ENCODE measurements around the gene A4GALT. TPM values are rescaled to one million over a fixed set of nuclear protein-coding genes. Genes with fewer than 3 reads are reported as not detected.
"Not testable (repeated sequence)": the region's sequence is repeated elsewhere in the genome, so short reads cannot be mapped to it uniquely, and the experiment has no call there.

A4GALT gene
- total RNA-seq, 2 experiments from 2014 or later: not detected

GRCh38 chr22:42755553-42755952, 34.9 kb upstream of the A4GALT start:
- intact Hi-C loops (cut with DNase I, micrococcal nuclease); H3K27ac Mint-ChIP-seq; H3K4me3 Mint-ChIP-seq; DNase-seq; H3K4me1 Mint-ChIP-seq; H3K36me3 Mint-ChIP-seq (ENCODE audit: low read depth); CTCF ChIA-PET; ATAC-seq; POLR2A ChIA-PET; H3K27me3 Mint-ChIP-seq; H3K9me3 Mint-ChIP-seq (ENCODE audit: low read depth): not testable (repeated sequence)

- H3K4me1 Mint-ChIP-seq; H3K27me3 Mint-ChIP-seq; H3K9me3 Mint-ChIP-seq (ENCODE audit: low read depth); ATAC-seq; POLR2A ChIA-PET; H3K27ac Mint-ChIP-seq; DNase-seq; CTCF ChIA-PET; intact Hi-C loops (cut with DNase I, micrococcal nuclease); H3K36me3 Mint-ChIP-seq (ENCODE audit: low read depth); H3K4me3 Mint-ChIP-seq: not testable (repeated sequence)
These were observed 34.5 kb upstream of the A4GALT start for GRCh38 chr22:42755121-42755520.

DNA sequence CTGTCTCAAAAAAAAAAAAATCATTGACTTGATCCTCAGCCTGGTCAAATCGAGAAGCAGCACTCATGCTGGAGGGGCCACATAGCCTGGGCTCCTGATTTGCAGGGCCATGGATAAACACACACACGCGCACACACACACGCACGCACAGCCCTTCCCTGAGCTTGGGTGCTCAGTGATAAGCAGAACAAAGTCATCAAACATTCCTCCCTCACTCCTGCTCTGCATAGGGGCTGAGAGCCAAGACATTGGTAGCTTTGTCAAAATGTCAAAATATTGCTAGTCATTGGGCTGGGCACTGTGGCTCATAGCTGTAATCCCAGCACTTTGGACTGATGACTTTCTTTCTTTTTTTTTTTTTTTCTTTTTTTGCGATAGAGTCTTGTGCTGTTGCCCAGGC, 34.0 kb upstream of the A4GALT start:
- Mint-ChIP-seq H3K9me3 (ENCODE audit: low read depth) (no peaks in the 10 kb centered on the region), H3K27ac (no peak overlapping the region), H3K27me3 (peaks cover 2% of the 10 kb centered on the region), H3K4me1 (no peaks in the 10 kb centered on the region), H3K36me3 (ENCODE audit: low read depth) (no peaks in the 10 kb centered on the region), H3K4me3 (no peak overlapping the region)
- intact Hi-C loops (cut with DNase I, micrococcal nuclease): no loop called here
- CTCF ChIA-PET: no interaction called here
- no peak for ATAC-seq
- DNase-seq: no peak
- POLR2A ChIA-PET: interaction anchor here (1.2 kb wide), 1 partner anchor 139 kb away, joined by 4 read pairs; no protein-coding TSS in a partner anchor

DNA sequence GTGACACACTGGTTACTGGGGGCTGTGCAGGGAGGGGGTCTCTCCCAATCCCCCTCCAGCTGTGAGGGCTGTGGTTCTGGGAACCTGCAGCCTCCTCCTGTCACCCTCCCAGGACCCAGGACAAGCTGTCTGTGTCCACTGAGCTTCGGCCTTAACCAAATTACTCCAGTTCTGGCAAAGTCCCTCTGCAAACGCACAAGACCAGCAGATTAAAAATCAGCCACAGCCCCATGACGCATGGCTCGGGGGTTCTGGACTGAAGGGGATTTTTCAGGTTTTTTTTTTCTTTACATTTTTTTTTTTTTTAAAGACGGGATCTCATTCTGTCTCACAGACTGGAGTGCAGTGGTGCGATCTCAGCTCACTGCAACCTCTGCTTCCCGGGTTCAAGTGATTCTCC, 32.2 kb upstream of the A4GALT start:
- Mint-ChIP-seq H3K36me3 (ENCODE audit: low read depth) (no peaks in the 10 kb centered on the region), H3K9me3 (ENCODE audit: low read depth) (no peaks in the 10 kb centered on the region), H3K27ac (no peak overlapping the region), H3K27me3 (peaks cover under 1% of the 10 kb centered on the region), H3K4me1 (no peaks in the 10 kb centered on the region), H3K4me3 (no peak overlapping the region)
- ChIA-PET CTCF (interaction anchor here (0.6 kb wide), 1 partner anchor 86 kb away, joined by 4 read pairs; no protein-coding TSS in a partner anchor), POLR2A (no interaction called here)
- intact Hi-C loops (cut with DNase I, micrococcal nuclease): no loop called here
- DNase-seq (no peak), ATAC-seq (no peak)

- intact Hi-C loops (cut with DNase I, micrococcal nuclease): no loop called here
- CTCF ChIA-PET: interaction anchor here (0.6 kb wide), 1 partner anchor 85 kb away, joined by 4 read pairs; no protein-coding TSS in a partner anchor
- H3K9me3 Mint-ChIP-seq (ENCODE audit: low read depth): no peaks in the 10 kb centered on the region
- ATAC-seq (no peak), DNase-seq (no peak)
- POLR2A ChIA-PET: no interaction called here
- H3K36me3 Mint-ChIP-seq (ENCODE audit: low read depth): no peaks in the 10 kb centered on the region
- H3K27ac Mint-ChIP-seq: no peak overlapping the region
- H3K27me3 Mint-ChIP-seq: no peaks in the 10 kb centered on the region
- H3K4me1 Mint-ChIP-seq: no peaks in the 10 kb centered on the region
- no peak overlapping the region for H3K4me3 Mint-ChIP-seq
These were observed 31.6 kb upstream of the A4GALT start for GRCh38 chr22:42752230-42752746.

GRCh38 chr22:42750421-42750820, 29.8 kb upstream of the A4GALT start:
- ATAC-seq; POLR2A ChIA-PET; H3K9me3 Mint-ChIP-seq (ENCODE audit: low read depth): not testable (repeated sequence)

GRCh38 chr22:42747701-42748513, 27.2 kb upstream of the A4GALT start:
- ChIA-PET POLR2A (no interaction called here), CTCF (interaction anchor here (0.7 kb wide), 1 partner anchor 412 kb away, joined by 3 read pairs; no protein-coding TSS in a partner anchor)
- intact Hi-C loops (cut with DNase I, micrococcal nuclease): no loop called here
- ATAC-seq (no peak), DNase-seq (no peak)
- Mint-ChIP-seq H3K4me1 (no peaks in the 10 kb centered on the region), H3K27me3 (no peaks in the 10 kb centered on the region), H3K9me3 (ENCODE audit: low read depth) (no peaks in the 10 kb centered on the region), H3K36me3 (ENCODE audit: low read depth) (no peaks in the 10 kb centered on the region), H3K27ac (no peak overlapping the region), H3K4me3 (no peak overlapping the region)

More at GRCh38 chr22:42750421-42750820, 29.8 kb upstream of the A4GALT start:
- CTCF ChIA-PET; DNase-seq; H3K4me3 Mint-ChIP-seq; H3K4me1 Mint-ChIP-seq; intact Hi-C loops (cut with DNase I, micrococcal nuclease); H3K36me3 Mint-ChIP-seq (ENCODE audit: low read depth); H3K27ac Mint-ChIP-seq; H3K27me3 Mint-ChIP-seq: not testable (repeated sequence)

GRCh38 chr22:42745118-42745517, 24.4 kb upstream of the A4GALT start:
- ChIA-PET POLR2A (no interaction called here), CTCF (interaction anchor here (0.6 to 0.8 kb wide), 2 partner anchors 57 to 75 kb away, joined by 3 to 4 read pairs; no protein-coding TSS in a partner anchor)
- Mint-ChIP-seq H3K27ac (no peak overlapping the region), H3K9me3 (ENCODE audit: low read depth) (no peaks in the 10 kb centered on the region), H3K4me1 (no peaks in the 10 kb centered on the region), H3K4me3 (no peak overlapping the region), H3K36me3 (ENCODE audit: low read depth) (no peaks in the 10 kb centered on the region), H3K27me3 (peaks cover 4% of the 10 kb centered on the region)
- DNase-seq (no peak), ATAC-seq (no peak)
- intact Hi-C loops (cut with DNase I, micrococcal nuclease): no loop called here

DNA sequence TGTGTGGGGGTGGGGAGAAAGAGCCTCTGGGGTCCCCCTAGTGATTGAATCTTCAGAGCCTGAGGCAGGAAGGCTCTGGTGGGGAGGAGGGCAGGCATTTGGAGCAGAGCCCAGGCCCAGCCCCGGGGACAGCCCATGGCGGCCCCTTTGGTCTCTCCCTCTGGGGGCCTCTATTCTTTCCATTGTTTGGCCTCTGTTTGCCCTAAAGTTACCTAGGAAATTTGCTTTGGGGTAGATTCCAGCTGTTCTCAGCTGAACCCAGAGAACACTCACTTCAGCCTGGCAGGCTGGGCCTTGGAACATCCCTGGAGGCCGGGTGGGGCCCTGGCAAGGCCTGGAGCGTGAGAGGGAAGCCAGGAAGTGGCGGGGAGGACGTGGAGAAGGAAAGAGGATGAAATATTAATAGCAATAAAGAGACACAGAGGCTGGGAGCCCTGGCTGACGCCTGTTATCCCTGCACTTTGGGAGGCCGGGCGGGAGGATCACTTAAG, 22.9 kb upstream of the A4GALT start:
- Mint-ChIP-seq H3K9me3 (ENCODE audit: low read depth) (no peaks in the 10 kb centered on the region), H3K4me1 (no peaks in the 10 kb centered on the region), H3K27me3 (peaks cover 4% of the 10 kb centered on the region), H3K36me3 (ENCODE audit: low read depth) (no peaks in the 10 kb centered on the region), H3K4me3 (no peak overlapping the region), H3K27ac (no peak overlapping the region)
- DNase-seq (no peak), ATAC-seq (no peak)
- CTCF ChIA-PET: no interaction called here
- POLR2A ChIA-PET: interaction anchor here (0.6 kb wide), 1 partner anchor 14 kb away, joined by 3 read pairs; no protein-coding TSS in a partner anchor
- intact Hi-C loops (cut with DNase I, micrococcal nuclease): no loop called here

GRCh38 chr22:42742940-42743339, 22.3 kb upstream of the A4GALT start:
- intact Hi-C loops (cut with DNase I, micrococcal nuclease): no loop called here
- H3K4me3 Mint-ChIP-seq: no peak overlapping the region
- H3K9me3 Mint-ChIP-seq (ENCODE audit: low read depth): no peaks in the 10 kb centered on the region
- ChIA-PET POLR2A (no interaction called here), CTCF (no interaction called here)
- H3K27ac Mint-ChIP-seq: no peak overlapping the region
- no peaks in the 10 kb centered on the region for H3K36me3 Mint-ChIP-seq (ENCODE audit: low read depth)
- DNase-seq (no peak), ATAC-seq (no peak)
- H3K27me3 Mint-ChIP-seq: peaks cover 4% of the 10 kb centered on the region
- no peaks in the 10 kb centered on the region for H3K4me1 Mint-ChIP-seq

- H3K36me3 Mint-ChIP-seq (ENCODE audit: low read depth); ATAC-seq; intact Hi-C loops (cut with DNase I, micrococcal nuclease); H3K4me3 Mint-ChIP-seq; DNase-seq; H3K9me3 Mint-ChIP-seq (ENCODE audit: low read depth); H3K4me1 Mint-ChIP-seq; H3K27me3 Mint-ChIP-seq; H3K27ac Mint-ChIP-seq: not testable (repeated sequence)
- CTCF ChIA-PET: interaction anchor here (0.6 kb wide), 1 partner anchor 47 kb away, joined by 4 read pairs; no protein-coding TSS in a partner anchor
- POLR2A ChIA-PET: interaction anchor here (0.7 kb wide), 1 partner anchor 132 kb away, joined by 6 read pairs; no protein-coding TSS in a partner anchor
These were observed 19.6 kb upstream of the A4GALT start for GRCh38 chr22:42740320-42740719.

DNA sequence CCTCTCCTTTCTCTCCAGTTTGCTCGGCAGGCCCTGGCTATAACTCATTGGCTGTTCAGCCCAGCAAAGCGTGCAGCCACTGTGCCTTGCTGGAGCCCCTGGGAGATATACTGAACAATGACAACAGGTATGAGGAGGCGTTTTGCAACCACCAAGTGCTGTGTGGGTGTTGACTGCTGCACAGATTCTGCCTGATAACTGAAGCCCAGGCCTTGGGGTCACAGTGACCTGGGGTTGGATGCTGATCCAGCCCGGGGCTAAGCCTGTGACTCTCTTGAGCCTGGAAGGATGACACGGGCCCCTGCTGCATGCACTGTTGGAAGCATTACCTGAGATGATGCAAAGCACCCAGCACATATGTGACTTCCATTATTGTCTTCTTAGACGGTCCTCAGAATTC, 13.7 kb upstream of the A4GALT start:
- Mint-ChIP-seq H3K4me1 (no peaks in the 10 kb centered on the region), H3K4me3 (no peak overlapping the region), H3K27me3 (peaks cover 2% of the 10 kb centered on the region), H3K27ac (no peak overlapping the region), H3K9me3 (ENCODE audit: low read depth) (no peaks in the 10 kb centered on the region), H3K36me3 (ENCODE audit: low read depth) (no peaks in the 10 kb centered on the region)
- CTCF ChIA-PET: no interaction called here
- intact Hi-C loops (cut with DNase I, micrococcal nuclease): no loop called here
- POLR2A ChIA-PET: no interaction called here
- ATAC-seq: no peak
- DNase-seq: no peak
